Ishikawa (cell line): ENCODE measurements around the gene OR10X1.

Experiments used
- CEBPB ChIP-seq: IDR thresholded peaks from 2 replicates; pipeline ENCODE4 v1.6.1; 2012
- CREB1 ChIP-seq: IDR thresholded peaks from 2 replicates; pipeline ENCODE4 v1.6.1; 2012; ENCODE audit warnings: low read depth
- EGR1 ChIP-seq: IDR thresholded peaks from 2 replicates; pipeline ENCODE4 v1.6.1; 2012
- EP300 ChIP-seq: IDR thresholded peaks from 2 replicates; pipeline ENCODE4 v1.6.1; 2012; ENCODE audit warnings: borderline replicate concordance
- FOXM1 ChIP-seq: IDR thresholded peaks from 2 replicates; pipeline ENCODE4 v1.6.1; 2012; ENCODE audit warnings: low read depth, borderline replicate concordance
- NFIC ChIP-seq: IDR thresholded peaks from 2 replicates; pipeline ENCODE4 v1.6.1; 2012
- RAD21 ChIP-seq: IDR thresholded peaks from 2 replicates; pipeline ENCODE4 v1.6.1; 2012; ENCODE audit warnings: low read depth
- REST ChIP-seq: IDR thresholded peaks from 2 replicates; pipeline ENCODE4 v1.6.1; 2012; ENCODE audit warnings: low read depth, mild to moderate bottlenecking
- TAF1 ChIP-seq: IDR thresholded peaks from 2 replicates; pipeline ENCODE4 v1.6.1; 2012; ENCODE audit warnings: low read depth, mild to moderate bottlenecking
- TCF12 ChIP-seq: IDR thresholded peaks from 2 replicates; pipeline ENCODE4 v1.6.1; 2012; ENCODE audit warnings: low read depth
- TEAD4 ChIP-seq: IDR thresholded peaks from 2 replicates; pipeline ENCODE4 v1.6.1; 2012
- USF1 ChIP-seq: IDR thresholded peaks from 2 replicates; pipeline ENCODE4 v1.6.1; 2012
- YY1 ChIP-seq: IDR thresholded peaks from 2 replicates; pipeline ENCODE4 v1.6.1; 2012; ENCODE audit warnings: low read depth
- ZBTB7A ChIP-seq: IDR thresholded peaks from 2 replicates; pipeline ENCODE4 v1.6.1; 2012; ENCODE audit warnings: low read depth
- TF ChIP-seq, protein P1 (sequence below): IDR thresholded peaks from 2 replicates; pipeline ENCODE4 v1.6.1; 2012

Gene OR10X1

DNA sequence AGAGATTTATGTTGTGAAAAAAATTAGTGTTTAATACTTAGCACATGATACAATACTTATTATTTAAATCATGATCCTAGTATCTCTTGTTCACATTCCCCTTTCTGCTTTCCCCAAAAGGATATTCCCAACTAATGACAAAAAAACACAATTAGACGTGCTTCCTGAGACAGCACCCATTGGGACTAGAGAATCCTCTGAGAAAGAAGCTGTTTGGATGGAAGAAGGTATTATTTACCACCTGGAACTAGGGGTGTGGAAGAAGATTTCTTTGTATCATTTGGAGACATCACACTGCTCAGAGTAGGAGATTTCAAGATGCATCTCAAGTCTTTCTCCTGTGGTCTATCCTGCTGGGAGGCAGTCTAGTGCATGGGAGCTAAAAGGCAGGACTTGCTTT is 25.3 kb upstream of the OR10X1 start, which contains the start of gene OR10Z1:
OR10Z1 (plus strand) TSS at position 301 of the 400 bp plus-strand sequence. CDS start 1,171 bp downstream, outside the sequence.
- no peak for TF ChIP-seq EP300

- TF ChIP-seq, protein P1, sequence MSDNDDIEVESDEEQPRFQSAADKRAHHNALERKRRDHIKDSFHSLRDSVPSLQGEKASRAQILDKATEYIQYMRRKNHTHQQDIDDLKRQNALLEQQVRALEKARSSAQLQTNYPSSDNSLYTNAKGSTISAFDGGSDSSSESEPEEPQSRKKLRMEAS = no peak
- TF ChIP-seq USF1 = no peak
- TF ChIP-seq TAF1 = no peak
- TF ChIP-seq CEBPB = no peak
- no peak for TF ChIP-seq FOXM1
- no peak for TF ChIP-seq EGR1
Measured at GRCh38 chr1:158600735-158601134, 21.0 kb upstream of the OR10X1 start.

GRCh38 chr1:158586942-158587341 is 7.2 kb upstream of the OR10X1 start:
- TF ChIP-seq CEBPB (no peak), USF1 (no peak), YY1 (no peak), REST (no peak), TEAD4 (no peak), TCF12 (no peak), EGR1 (no peak), NFIC (no peak), FOXM1 (no peak), CREB1 (no peak), RAD21 (no peak), ZBTB7A (no peak), EP300 (no peak), TAF1 (no peak)
- TF ChIP-seq, protein P1 = no peak

DNA sequence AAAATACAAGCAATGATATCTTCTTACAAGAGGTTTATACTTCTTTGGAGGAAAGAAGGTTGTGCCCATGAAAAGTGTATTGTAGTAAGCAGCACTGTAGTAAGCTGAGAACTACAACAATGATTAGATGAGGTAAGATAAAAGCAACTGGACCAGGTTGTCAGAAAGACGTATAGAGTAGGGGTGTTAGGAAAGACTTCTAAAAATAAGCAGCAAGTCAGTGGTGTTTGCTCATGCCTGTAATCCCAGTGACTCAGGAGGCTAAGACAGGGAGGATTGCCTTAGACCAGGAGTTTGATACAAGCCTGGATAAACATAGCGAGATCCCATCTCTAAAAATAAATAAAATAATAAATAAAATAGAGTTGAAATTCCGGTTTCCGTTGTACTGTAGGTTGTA is 4.3 kb upstream of the OR10X1 start:
- TF ChIP-seq USF1 = no peak
- no peak for TF ChIP-seq YY1
- no peak for TF ChIP-seq CREB1
- TF ChIP-seq EP300 = no peak
- no peak for TF ChIP-seq TAF1
- no peak for TF ChIP-seq NFIC

DNA sequence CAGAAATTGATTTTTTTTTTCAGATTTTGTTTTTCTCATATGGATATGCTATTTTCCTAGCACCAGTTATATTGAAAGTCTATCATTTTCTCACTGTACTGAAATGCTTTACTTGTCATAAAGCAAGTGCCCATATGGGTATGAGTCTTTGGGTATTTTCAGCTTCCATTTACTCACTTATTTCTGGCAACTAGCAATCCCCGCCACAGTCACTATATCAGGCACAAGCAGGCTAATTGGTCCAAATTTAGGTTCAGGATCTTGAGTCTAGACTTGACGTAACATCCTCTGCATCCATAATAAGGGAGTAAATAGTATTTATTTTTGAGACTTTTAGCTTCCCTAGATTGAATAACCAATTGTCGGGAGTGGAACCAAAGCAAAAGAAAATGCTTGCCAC is 2.1 kb downstream of the OR10X1 start:
- TF ChIP-seq TEAD4 = no peak
- TF ChIP-seq FOXM1 = no peak
- TF ChIP-seq USF1 = no peak
- TF ChIP-seq EGR1 = no peak
- TF ChIP-seq CREB1 = no peak
- TF ChIP-seq, protein P1 = no peak
- no peak for TF ChIP-seq ZBTB7A
- no peak for TF ChIP-seq REST
- TF ChIP-seq NFIC = no peak
- TF ChIP-seq RAD21 = no peak
- no peak for TF ChIP-seq TCF12
- no peak for TF ChIP-seq EP300
- no peak for TF ChIP-seq CEBPB
- TF ChIP-seq YY1 = no peak
- no peak for TF ChIP-seq TAF1

DNA sequence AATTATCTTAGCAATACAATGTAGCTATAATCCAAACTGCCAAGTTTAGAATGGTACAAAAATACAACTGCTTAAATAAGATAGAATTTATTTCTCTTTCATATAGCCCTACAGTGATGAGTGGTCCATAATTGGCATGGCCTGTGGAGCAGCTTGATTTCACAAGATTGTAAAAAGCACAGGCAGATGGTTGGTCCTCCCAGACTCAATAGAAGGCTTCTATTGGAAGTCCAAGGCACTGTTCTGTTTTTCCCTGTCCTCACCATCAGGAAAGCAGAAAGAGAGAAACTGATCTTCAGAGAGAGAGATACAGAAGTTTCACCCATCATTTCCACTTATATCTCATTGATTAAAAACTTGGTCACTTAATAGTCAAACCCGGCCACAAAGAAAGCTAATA is 7.5 kb downstream of the OR10X1 start:
- no peak for TF ChIP-seq EGR1
- TF ChIP-seq, protein P1 = no peak
- TF ChIP-seq RAD21 = no peak
